Left ventricle myocardium inferior (tissue), 1 donor: Measurements from ENCODE around the gene PCDHGA2. TPM values are rescaled to one million over a fixed set of nuclear protein-coding genes. Genes with fewer than 3 reads are reported as not detected.

Experiments
- DNase-seq: peaks from one replicate; pipeline ENCODE4 v3.0.0-alpha.2; 2020
- H3K27ac ChIP-seq: fragments of 200-600 bp; replicated peaks from 2 replicates; pipeline ENCODE4 v1.8.0; 2021
- H3K27me3 ChIP-seq: fragments of 200-600 bp; 2 replicates; pipeline ENCODE4 v1.8.0; 2021; ENCODE audit warnings: low read depth
- H3K36me3 ChIP-seq: fragments of 200-600 bp; 2 replicates; pipeline ENCODE4 v1.8.0; 2021
- H3K4me1 ChIP-seq: fragments of 200-600 bp; 2 replicates; pipeline ENCODE4 v1.8.0; 2021
- H3K4me3 ChIP-seq: fragments of 200-600 bp; 2 replicates; pipeline ENCODE4 v1.8.0; 2021; ENCODE audit warnings: mild to moderate bottlenecking, moderate library complexity
- H3K9me3 ChIP-seq: fragments of 200-600 bp; replicated peaks from 2 replicates; pipeline ENCODE4 v1.8.0; 2021
- intact Hi-C: fragments of 100-400 bp; cut with micrococcal nuclease; formaldehyde crosslinking; loops from one replicate; pipeline ENCODE4 v1.11.0; 2022
- total RNA-seq: library from RNA; stranded (reverse); fragmentation: NEBNext Ultra II Directional; extraction: Animal tissue kit (Norgen Biotek cat#: 25700); gene quantifications from one replicate; pipeline ENCODE4 v1.2.1, GENCODE V29; 2021
- TF ChIP-seq, protein P1 (sequence below): fragments of 200-600 bp; IDR thresholded peaks from 2 replicates; pipeline ENCODE4 v1.8.0; 2021; ENCODE audit warnings: antibody characterized with exemption, mild to moderate bottlenecking, borderline replicate concordance
- donor health status: DM: no; HTN: yes; CAD: no; lungs with severe emphysema.

The PCDHGA2 gene
- total RNA-seq, 1 donor from 2014 or later: 7.8 TPM

- TF ChIP-seq, protein P1, sequence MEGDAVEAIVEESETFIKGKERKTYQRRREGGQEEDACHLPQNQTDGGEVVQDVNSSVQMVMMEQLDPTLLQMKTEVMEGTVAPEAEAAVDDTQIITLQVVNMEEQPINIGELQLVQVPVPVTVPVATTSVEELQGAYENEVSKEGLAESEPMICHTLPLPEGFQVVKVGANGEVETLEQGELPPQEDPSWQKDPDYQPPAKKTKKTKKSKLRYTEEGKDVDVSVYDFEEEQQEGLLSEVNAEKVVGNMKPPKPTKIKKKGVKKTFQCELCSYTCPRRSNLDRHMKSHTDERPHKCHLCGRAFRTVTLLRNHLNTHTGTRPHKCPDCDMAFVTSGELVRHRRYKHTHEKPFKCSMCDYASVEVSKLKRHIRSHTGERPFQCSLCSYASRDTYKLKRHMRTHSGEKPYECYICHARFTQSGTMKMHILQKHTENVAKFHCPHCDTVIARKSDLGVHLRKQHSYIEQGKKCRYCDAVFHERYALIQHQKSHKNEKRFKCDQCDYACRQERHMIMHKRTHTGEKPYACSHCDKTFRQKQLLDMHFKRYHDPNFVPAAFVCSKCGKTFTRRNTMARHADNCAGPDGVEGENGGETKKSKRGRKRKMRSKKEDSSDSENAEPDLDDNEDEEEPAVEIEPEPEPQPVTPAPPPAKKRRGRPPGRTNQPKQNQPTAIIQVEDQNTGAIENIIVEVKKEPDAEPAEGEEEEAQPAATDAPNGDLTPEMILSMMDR: no peak
- intact Hi-C loops: no loop called here
- H3K4me1 ChIP-seq: peaks cover 58% of the 10 kb centered on the region
- DNase-seq: no peak
- peaks cover 98% of the 10 kb centered on the region for H3K9me3 ChIP-seq
- H3K4me3 ChIP-seq: peak overlapping the region; percentile 54
- no peaks in the 10 kb centered on the region for H3K27me3 ChIP-seq
- H3K36me3 ChIP-seq: peaks cover 21% of the 10 kb centered on the region
- no peak overlapping the region for H3K27ac ChIP-seq
Measured at GRCh38 chr5:141355641-141356040, 17.1 kb downstream of the PCDHGA2 start.

DNA sequence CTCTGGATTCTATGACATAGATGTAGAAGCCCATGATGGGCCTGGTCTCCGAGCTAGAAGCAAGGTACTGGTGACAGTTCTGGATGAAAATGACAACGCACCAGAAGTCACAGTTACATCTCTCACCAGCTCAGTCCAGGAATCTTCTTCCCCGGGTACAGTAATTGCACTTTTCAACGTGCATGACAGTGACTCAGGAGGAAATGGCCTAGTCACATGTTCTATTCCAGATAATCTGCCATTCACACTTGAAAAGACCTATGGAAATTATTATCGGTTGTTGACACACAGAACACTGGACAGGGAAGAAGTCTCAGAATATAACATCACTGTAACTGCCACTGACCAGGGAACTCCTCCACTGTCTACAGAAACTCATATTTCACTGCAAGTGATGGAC, 17.6 kb downstream of the PCDHGA2 start:
- peaks cover 53% of the 10 kb centered on the region for H3K4me1 ChIP-seq
- H3K27ac ChIP-seq: no peak overlapping the region
- H3K27me3 ChIP-seq: no peaks in the 10 kb centered on the region
- peaks cover 21% of the 10 kb centered on the region for H3K36me3 ChIP-seq
- peaks cover 98% of the 10 kb centered on the region for H3K9me3 ChIP-seq
- DNase-seq: no peak
- intact Hi-C loops: no loop called here
- TF ChIP-seq, protein P1: no peak
- H3K4me3 ChIP-seq: no peak overlapping the region

GRCh38 chr5:141356950-141357349, 18.4 kb downstream of the PCDHGA2 start:
- no peak for DNase-seq
- peak overlapping the region; percentile 7 for H3K4me3 ChIP-seq
- intact Hi-C loops: no loop called here
- H3K9me3 ChIP-seq: peaks cover 99% of the 10 kb centered on the region
- H3K27ac ChIP-seq: no peak overlapping the region
- H3K4me1 ChIP-seq: peaks cover 57% of the 10 kb centered on the region
- H3K27me3 ChIP-seq: no peaks in the 10 kb centered on the region
- peaks cover 18% of the 10 kb centered on the region for H3K36me3 ChIP-seq
- TF ChIP-seq, protein P1: no peak

GRCh38 chr5:141359790-141360426, 21.3 kb downstream of the PCDHGA2 start, which contains the start of gene PCDHGB2:
TSS of gene PCDHGB2 (plus strand) at chr5:141359994. CDS start at chr5:141360136, 142 bp downstream.
- Histone ChIP-seq H3K36me3 (peaks cover 31% of the 10 kb centered on the region), H3K27me3 (no peaks in the 10 kb centered on the region), H3K27ac (peak within 1 kb of the TSS; percentile 59), H3K9me3 (peaks cover 99% of the 10 kb centered on the region), H3K4me3 (peak within 1 kb of the TSS; percentile 53), H3K4me1 (peaks cover 52% of the 10 kb centered on the region)
- intact Hi-C loops: no loop called here
- TF ChIP-seq, protein P1: peak; percentile 64
- DNase-seq: no peak

GRCh38 chr5:141360685-141361084, 22.1 kb downstream of the PCDHGA2 start:
- no peak for DNase-seq
- Histone ChIP-seq H3K9me3 (peaks cover 99% of the 10 kb centered on the region), H3K27me3 (no peaks in the 10 kb centered on the region), H3K4me3 (peak overlapping the region; percentile 53), H3K36me3 (peaks cover 31% of the 10 kb centered on the region), H3K4me1 (peaks cover 47% of the 10 kb centered on the region), H3K27ac (peak overlapping the region; percentile 59)
- TF ChIP-seq, protein P1: no peak
- intact Hi-C loops: no loop called here
